Activated CD4-positive, CD25-positive, alpha-beta regulatory T cell treated with anti-CD3 and anti-CD28 coated beads, Interleukin-2, amount 50 U/mL, for 24 hours (primary cell): Measurements from ENCODE around the gene SMIM21.

Source experiments
- ATAC-seq, 2 donors: fragments of 150-1000 bp; cut with Tn5 transposase; one replicate each; pipeline ENCODE4 v1.10.0; 2021; ENCODE audit warnings: mild to moderate bottlenecking in 1 of 2, moderate library complexity in 1 of 2

SMIM21 gene

DNA sequence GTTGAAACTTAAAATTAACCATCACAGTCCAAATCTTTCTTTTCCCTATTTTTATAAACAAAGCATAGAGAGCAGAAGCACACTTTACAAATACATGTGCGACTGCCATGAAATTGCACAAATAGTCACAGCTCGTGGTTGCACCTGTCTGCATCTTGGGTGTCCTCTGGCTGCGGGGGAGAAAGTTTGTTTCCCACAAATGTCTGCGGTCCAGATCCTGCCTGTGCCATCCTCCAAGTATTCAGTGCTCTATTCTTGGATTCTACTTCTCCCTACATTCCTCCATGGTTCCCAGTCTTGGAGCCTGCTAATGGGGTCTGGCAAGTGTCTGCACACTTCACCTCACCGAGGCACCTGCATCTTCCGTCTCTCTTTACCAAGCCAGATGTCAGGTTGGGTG is 52.2 kb downstream of the SMIM21 start:
- no peak for ATAC-seq

DNA sequence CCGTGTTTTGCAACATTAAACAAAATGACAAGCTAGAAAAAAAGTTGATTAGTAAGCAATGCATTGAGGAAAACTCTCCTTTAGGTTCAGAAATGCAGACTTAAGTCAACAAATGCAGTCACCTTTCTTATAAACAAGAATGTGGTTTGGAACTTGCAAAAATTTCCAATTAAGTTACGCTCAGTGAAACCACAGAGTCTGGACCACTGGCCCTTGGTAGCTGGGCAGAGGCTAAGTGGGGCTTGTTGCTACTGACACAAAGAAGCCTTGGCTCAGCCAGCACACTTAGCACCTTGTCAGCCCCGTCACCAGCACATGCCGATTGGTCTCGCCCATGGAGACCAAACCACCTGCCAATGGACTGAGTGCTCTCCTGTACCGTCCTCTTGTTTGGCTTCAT is 53.0 kb downstream of the SMIM21 start:
- ATAC-seq, result no peak

DNA sequence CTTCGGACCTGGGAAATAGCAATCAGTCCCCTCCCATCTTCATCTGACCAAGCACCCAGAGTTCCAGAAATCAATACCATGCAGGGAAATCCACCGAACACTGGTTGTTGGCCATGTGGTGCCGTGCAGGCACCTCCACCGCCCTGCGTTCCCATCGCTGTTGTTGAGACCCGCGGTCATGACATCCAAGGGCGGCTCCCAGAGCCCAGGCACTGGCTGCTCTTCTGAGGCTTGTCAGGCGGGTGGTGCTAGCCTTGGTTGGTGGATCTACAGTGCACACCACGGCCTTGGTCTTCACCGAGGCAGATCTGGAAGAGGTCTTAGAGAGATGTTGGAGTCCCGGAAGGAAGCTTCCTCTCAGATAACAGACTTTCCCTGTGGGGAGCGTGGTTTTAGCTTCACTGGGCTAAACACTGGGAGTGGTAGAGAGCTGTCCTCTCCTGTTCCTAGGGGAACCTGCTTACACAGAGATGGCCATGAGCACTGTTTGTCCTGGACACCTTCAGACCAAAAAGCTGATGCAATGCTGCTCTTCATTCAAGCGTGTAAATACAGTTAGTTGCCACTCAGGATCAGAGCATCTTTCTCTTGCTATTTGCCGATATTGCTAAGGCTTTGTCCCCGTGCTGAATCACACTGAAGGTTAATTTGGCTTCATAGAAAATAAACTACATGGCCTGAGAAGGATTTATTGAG is 58.3 kb downstream of the SMIM21 start:
- ATAC-seq, result no peak

DNA sequence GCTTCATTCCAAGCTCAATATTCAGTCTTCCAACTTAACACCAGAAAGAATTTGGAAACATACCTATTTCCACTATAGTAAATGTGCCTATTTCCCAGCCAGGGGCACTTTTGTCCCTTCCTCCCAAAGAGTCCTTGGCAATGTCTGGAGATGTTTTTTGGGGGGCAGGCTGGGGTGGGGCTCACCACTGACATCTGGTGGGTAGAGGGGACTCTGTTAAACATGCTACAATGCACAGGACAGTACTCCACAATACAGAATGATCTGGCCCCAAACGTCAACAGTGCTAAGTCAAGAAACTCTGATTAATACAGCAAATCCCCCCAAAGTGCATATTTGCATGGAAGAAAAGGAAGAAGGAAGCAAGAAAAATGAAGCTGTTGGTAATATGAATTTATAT is 61.7 kb downstream of the SMIM21 start:
- ATAC-seq, result no peak

DNA sequence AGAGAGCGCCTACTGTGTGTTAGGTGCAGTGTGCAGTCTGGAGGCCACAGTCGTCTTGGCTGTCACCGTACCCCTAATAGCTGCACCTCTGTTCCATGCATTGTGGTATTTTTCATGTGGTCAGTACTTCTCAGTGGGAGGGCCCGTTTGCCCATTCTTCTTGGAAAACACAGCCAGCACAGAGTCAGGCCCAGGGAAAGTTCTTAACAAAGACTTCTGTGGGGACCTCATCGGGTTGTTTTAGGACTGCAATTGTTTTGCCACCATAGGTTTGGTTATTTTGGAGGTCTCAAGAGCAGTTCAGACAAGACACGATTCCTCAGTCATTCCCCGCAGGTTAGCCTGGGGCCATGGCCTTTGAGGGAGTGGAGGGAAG is 62.3 kb downstream of the SMIM21 start:
- no peak for ATAC-seq

DNA sequence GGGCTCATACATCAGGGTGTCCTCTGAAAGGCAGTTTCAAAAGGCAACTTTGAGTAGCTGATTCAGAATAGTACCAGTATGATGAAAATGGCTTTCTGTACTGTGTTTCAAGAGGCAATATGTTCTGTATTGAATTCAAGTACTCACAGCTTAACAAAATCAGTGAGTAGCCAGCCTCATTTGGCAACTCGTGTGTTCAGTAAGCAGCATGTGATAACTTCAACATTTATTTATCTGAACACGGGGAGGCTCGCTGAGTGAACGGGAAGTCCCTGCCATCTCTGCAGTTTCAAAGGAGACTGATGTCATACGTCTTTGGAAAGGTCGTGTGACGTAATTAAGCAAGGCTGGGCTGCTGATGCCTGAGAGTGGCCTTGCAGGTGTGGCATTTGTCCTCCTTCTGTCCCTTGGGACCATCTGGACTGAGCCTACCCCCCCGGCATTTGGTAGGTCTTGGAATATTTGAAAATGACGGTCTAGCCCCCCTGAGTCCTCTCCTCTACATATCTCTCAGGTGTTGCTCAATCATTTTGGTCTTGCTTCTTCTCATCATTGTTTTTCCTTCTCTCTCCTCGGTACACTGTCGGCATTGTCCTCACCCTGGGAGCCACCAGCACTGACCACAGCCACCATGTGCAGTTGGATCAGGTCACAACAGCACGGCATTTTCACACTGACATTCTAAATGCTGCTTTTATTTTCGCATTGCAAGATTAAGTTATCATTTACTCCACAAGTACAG is 62.8 kb downstream of the SMIM21 start:
- ATAC-seq, result no peak

DNA sequence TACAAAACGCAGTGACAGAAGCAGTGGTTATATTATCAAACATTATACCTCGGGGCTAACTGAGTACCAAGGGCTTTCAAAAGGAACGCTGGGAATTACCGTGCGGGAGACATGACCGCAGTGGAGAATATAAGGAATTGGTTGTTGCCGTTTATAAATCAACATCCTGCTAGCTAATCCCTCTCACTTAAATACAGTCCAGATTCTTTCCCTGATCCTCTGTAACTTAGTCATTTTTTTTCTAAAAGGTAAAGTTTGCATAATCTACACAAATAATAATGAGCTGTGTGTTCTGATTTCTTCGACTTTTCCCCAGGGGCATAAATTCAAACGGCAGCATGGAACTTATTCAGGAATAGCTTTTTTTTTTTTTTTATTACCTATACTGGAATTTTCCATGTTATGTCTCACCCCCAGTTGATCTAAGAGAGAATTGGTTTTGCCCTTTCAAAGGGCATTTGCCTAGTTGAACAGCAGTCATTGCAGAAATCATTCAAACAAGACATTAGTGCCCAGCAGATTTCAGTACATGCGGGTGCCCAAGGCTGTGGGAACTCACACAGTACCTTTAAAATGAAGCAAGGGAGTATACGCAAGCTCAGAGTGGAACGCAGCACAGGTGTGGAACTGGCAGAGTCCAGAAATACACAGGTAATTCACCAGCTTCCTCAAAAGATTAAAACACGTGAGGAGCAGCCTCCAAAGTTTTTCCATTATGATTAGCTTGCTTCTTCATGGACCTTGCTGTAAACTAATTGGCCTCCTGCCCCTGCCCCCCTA is 63.9 kb downstream of the SMIM21 start:
- ATAC-seq, result no peak

DNA sequence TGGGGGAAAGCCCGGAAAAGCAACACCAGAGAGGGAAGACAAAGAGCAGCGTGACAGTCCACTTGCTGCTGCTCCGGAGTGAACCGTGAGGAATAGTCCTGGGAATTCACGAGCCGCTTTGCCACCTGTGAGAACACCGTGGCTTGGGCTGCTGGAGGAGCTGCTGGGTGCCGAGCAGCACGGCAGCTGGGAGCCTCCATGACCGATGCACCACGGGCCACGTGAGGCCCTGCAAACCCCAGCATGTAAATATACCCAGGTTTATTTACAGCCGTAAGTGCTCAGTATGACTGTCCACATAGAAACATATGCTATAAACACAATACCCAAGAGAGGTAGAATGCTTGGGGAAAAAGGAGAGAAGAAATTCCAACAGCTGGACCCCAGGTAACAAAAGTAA is 65.1 kb downstream of the SMIM21 start:
- no peak for ATAC-seq

DNA sequence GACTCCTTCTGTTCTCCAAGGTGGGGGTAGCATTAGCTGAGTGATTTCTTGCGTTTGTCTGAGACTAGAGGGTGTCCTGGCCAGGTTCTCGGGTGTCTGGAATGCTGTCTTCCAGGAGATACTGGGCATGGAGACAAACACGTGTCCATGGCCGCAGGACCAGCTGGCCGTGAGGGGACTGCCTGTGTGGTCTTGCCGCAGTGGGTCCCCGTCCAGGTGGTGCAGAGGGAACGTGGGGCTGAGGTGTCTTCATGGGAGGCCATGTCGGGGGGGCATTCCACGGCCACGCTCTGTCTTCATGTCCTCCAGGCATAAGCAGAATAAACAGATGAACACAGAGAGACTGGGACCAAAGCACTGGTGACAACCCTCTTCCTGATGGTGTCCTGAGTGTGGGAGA is 66.6 kb downstream of the SMIM21 start:
- no peak for ATAC-seq

DNA sequence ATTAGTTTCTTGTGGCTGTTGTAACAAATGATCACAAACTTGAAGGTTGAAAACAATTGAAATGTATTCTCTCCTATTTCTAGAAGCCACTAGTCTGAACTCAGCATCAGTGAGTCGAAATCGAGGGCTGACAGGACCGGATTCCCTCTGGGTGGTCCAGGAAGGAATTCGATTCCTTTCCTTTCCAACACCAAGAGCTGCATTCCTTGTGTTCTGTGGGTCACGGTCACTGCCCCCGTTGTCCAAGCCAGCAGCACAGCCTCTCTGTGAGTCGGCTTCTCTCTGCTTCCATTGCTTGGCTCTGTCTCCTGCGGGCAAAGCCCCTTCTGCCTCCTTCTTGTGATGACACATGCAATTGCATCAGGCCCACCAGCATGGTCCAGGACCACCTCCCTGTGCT is 67.3 kb downstream of the SMIM21 start:
- ATAC-seq, result no peak
